ENCODE data around the gene PSMB5.

The PSMB5 gene

DNA sequence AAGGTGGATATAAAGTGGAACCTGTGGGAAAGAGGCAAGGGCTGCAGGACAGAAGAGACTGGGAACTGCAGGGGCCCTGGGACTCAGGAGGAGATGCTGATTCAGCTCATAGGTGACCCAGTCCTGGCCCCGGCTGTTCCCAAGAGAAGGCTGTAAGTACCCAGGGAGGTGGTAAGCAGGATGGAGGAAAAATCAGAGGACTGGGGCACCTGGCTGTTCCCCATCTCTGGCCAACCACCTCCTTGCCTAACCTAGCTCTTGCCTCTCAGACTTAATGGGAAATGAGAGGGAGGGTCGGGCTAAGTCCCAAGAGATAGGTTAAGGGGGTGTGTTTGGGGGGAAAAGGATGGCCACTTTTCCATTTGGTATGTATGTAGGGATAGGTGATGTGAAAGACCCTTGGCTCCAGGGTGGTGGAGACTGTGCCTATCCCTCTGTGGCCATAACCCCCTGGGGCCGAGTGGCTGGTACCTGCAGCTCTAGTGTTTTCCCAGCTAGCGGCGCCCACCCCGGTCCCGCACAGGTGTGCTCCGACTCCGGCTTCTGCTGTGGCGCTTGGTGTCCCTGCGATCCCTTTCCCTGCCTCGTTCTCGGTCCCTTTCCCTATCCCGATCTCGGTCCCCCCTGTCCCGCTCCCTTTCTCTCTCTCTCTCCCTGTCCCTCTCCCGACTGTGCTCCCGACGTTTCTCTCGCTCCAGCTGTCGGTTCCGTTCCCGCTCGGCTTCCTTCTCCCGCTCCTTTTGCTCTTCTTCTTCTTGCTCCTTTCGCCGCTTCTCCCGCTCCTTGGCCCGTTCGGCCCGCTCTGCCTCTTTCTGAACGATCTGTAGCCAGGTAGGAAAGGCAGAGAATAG lies 24.2 kb upstream of the PSMB5 start:
- DNase-seq, result no peak

DNA sequence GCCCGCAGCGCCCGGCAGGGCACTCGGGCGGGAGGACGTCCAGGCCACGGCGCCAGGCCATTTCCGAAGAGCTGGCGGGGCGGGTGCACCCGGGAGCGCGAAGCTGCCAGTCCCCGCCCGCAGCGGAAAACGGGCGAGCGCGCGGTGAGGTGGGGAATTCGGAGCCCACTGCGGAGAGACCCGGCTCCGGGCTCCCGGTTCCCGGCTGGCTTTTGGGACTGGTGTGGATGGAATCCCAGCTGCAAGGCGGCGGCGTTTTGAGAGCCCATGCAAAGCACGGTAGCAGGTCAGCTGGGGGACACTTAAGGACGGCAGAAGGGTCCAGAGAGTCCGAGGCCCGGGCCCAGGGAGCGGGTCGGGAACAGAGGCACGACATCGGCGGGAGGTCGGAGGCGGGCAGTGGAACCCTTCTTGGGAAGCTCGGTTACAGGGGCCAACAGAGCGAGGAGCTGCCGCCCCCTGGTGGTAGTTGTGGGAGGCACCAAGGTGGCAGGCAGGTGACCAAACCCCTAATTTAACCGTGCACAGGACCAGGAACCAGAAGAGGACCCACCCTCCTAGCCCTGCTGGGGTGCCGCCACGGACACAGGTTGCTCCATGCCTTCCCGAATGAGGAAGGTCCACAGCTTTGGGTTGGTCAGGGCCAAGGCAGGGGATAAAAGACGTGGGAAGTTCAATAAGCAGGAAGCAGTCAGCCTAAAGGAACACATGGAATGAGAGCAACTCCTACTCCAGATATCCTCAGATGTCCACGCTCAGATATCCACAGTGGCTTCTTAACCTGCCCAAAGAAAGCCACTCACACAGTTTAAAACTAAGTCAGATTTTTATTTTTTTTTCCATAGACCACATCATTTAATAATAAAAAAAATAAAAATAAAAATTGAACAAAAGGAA lies 23.3 kb upstream of the PSMB5 start:
- DNase-seq, result peak; percentile 87

DNA sequence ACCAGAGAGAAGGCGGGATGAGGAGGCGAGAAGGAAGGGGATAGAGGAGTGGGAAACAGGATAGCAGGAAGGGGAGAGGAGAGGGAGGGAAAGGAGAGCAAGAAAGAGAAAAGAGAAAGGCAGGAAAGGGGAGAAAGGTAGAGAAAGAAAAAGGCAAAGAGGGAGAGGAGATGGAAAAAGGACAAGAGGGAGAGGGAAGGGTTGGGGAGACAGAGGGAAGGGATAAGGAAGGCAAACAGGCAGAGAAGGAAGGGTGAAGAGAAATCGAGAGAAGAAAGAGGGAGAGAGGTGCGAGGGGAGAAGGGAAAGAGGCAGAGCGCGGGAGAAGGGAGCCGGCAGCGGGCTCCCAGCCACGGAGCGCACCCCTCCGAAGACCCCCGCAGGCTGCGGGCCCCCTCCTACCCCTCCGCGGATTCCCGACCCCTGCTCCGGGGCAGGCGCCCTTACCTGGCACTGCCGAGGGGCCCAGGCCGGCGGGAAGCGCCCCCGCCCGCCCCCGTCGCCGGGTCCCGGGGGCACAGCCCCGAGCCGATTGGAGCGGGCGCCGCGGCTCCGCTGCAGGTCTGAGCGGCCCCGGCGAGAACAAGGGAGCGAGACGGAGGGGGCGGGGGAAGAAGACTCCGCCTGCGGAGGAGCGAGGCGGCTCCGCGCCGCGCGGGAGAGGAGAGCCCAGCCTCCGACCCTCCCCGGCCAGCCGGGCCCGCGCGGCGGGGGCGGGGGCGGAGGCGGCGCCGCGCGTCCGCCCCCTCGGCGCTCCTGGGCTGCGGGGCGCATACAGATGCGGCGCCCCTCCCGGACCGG lies 22.5 kb upstream of the PSMB5 start, which contains the start of gene CDH24:
CDH24 (minus strand) TSS at position 565 of the 801 bp plus-strand sequence. CDS start 1,787 bp downstream, outside the sequence.
- DNase-seq, result peak; percentile 64

DNA sequence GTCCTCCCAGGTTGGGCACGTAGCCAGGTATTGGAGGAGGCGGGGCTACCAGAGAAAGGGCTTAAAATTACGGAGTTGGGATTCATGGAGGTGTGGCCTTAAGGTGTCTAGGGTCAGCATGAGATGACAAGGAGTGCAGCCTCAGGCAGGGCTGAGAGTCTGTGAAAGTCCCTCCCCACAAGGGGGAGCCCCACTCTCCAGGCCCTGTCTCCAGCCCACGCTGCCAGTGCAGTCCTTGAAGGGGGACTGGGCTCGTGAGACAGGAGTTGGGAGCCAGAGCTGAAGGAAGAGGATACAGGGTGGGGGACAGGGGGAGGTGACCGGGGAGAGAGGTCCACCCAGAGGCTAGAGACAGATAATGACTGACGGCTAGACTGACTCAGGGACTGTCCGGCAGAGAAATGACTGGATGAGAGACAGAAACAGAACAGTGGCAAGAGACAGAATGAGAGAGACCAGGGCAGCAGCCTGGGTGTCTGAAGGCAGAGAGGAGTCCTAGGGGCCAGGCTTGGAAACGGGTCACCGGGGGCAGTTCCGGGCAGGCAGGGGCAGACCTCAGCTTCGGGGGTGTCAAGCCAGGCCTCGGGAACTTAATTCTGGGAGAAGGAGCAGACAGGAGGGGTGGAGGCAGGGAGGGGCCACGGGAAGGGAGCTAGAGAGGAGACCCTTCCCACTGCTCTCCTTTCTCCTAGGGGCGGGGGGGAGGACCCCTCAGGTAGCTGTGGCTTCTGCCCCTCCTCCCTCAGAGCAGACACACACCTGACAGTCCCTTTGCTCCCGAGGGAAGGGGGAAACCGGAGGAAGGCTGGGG lies 21.6 kb upstream of the PSMB5 start:
- DNase-seq, result peak; percentile 60

DNA sequence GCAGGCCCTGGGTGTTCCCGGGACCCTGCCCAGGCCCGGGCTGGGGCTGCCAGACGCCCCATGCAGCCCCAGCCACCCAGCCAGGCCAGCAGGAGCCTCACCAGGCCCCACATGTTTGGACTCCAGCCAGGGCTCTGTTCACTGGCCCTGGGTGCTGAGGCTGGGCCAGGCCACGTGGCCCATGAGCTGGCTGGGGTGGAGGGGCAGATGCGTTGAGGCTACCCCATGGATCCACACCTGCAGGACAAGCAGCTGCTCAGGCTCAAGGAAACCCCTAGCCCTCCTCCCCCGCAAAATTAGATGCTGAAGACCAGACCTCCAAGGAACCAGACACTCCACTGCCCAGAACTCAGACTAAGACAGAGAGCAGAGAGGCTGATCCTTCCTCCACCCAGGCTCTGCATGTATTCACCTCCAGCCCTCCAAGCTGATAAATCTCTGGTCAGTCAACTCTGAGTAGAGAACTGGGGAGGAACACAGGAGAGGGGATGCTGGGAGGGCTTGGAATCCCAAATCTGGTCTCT lies 21.0 kb upstream of the PSMB5 start:
- no peak for DNase-seq

DNA sequence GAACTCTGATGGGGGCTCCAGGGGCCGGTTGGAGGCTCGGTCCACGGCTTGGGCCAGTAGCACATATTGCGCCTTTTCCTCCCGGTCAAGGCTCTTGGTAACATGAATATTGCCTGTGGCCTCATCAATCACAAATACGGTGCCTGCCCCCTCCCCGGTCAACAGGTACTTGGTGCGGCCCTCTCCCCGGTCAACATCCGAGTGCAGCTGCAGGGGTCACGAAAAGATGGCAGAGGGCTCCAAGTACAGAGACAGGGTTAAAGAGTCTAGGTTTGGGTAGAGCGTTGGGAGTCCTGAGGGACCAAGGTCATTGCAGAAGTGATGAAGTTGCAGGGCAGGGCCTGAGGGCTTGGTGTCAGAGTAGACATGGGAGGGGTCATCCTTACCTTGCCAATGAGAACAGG lies 20.4 kb upstream of the PSMB5 start:
- no peak for DNase-seq

DNA sequence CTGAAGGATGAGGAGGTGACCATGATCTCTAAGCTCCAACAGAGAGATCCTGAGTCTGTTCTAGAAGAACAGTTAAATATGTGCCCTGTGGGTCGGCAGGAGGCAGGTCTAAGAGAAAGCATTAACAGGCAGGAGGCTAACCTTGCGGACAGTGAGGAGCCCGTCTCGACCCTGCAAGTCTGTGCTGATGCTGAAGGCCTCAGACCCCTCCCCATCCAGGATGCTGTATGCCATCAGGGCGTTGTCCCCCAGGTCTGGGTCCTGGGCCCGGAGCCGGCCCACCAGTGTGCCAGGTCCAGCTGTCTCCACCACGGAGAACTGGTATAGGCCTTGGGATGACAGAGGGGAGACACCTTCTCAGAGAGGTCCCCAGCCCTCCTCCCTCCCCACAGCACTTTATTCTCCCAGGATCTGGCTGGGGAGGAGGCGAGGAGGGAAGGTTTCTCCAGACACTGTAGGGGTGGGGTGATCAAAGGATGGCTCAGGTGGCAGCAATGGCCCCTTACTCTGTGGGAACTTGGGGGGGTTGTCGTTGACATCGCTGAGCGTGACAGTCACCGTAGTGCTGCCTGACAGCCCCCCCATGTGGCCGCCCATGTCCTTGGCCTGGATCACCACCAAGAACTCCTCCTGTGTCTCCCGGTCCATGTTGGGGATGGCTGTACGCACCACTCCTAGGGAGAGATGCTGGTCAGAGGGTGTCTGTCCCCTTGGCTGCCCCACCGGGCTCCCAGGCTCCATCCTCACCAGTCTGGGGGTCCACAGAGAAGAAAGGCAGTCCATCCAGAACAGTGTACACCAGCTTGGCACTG lies 19.5 kb upstream of the PSMB5 start:
- DNase-seq, result no peak

DNA sequence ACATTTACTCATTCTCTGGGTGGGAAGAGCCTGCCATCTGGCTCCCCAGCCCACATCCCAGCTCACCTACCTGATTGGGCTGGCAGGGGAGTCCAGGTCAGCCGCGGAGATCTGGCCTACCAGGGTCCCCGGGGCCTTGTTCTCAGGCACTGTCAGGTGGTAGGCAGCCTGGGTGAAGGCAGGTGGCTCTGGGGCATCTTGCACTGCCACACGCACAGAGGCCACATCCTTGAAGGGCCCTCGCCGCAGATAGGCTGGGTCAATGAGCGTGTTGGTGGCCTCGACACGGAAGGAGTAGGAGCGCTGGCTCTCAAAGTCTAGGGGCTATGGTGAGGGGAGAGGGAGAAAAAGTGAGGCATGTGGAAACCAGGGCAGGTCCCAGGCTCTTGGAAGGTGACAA lies 18.7 kb upstream of the PSMB5 start:
- DNase-seq, result no peak

DNA sequence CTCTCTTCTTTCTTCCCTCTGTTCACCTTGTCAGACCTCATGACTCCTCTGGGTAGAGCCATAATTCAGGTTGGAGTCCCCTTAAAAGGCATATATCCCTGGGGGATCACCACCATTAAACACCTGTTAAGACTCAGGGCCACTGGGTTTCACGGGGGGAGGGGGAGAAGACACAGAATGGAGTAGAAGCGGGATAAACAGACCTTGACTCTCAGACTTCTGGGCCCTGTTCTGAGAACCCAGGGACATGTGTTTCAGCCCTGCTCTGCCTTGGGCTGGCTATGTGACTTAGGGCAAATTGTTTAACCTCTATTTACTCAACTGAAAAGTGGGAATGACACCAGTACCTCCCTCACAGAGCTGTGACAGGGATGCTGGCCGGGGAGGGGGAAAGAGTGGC lies 18.0 kb upstream of the PSMB5 start:
- DNase-seq, result no peak

DNA sequence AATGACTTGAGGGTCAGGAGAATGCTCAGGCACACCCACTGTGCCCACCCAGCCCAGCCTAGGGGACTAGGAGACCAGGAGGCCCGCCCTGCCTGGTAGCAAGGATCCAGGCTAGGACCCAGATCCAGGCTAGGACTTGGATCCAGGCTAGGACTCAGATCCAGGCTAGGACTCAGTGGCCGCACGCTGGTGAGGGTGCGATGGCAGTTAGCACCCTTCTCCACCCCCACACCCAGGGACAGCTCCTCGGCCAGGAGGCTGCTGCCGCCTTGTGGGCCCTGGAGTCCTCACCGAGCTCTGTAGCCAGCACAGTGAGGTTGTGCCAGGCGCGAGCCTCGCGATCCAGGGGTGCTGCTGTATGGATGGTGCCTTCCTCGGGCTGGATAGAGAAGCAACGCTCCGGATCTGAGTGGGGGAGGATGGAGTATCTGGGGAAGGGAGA lies 17.5 kb upstream of the PSMB5 start:
- DNase-seq, result no peak

DNA sequence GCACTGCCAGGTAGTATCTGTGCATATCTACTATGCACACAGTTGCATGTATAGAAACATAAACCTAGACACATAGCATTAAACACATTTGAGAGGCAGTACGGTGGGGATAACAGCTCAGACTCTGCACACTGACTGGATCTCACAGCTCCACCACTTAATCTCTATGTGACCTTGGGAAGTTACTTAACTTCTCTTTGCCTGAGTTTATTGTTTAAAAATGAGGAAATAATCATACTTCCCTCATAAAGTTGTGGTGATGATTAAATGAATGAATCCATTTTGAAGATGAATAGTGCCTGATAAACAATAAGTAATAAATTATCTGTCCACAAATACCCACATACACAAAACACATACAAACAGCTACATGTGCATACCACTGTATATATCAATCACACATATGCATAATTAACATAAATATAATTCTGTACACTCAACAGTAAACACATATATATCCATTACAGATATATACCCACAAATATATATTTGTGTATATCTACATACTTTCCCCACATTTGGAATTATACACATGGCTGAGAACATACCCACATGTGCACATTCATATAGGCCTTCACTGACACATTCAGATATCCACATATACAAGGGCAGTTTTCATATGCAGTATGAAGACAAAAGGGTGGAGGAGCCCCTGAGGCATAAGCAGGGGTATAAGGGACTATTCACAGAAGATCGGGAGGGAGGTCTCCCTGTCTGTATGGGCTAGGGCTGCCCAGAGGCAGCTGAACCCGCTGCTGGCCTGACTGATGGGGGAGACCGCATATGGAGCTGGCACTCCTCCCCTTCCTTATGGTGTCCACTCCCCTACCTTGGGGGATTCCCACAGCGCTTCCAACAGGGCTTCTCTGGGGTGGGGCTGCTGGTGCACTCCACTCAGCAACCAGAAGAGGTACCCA lies 16.7 kb upstream of the PSMB5 start:
- no peak for DNase-seq

DNA sequence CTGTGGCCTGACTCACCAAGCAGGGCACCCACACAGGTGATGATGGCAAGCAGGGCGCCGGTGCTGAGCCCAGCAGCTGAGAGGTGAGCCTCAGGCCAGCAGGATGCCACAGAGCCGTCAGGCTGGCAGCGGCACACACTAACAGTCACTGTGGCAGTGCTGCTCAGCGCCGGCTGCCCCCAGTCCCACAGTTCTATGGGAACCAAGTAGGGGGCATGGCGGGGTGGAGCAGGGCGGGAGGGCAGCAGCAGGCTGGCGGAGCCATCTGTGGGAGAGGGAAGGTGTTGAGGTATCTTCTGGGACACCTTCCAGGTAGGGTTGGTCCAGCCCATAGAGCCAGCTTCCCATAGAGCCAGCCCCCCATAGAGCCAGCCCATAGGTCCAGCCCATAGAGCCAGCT lies 14.3 kb upstream of the PSMB5 start:
- DNase-seq, result no peak

DNA sequence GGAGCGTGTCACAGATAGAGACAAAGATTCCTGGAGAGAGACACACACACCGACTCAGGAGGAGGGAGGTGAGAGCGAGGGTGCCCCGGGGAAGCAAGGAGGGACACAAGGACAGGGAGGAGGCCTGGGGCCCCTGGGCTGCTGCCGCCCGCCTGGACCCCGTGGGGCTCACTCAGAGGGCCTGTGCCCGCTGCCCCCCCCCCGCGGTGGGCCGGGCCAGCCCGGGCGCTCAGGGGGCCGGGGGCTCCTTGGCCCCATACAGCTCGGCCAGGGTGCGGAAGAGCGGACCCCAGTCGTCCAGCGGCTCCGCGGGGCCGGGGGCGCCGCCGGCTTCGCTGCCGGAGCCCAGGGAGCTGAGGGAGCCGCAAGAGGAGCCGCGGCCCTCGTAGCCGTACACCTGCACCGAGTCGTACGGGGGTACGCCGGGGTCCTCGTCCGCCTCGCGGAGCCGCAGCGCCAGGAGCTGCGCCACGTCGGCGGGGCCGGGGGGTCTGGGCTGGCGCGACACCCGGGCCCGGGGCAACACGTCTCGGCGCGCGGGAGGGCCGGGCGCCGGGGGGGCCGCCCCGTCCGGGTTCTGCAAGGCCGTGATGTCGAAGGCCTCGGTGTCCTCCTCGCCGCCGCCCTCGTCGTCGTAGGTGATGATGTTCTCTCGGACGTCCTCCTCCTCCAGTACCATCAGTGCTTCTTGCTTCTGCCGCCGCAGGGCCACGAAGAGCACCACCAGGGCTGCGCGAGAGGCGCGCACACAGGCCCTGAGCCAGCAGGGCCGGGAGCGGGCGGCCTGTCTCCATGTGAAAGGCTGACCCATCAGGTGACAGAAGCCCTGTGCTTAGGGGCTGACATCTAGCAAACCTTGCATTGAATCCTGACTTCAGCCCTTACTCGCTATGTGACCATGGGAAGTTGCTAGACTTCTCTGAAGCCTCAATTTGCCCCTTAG lies 13.3 kb upstream of the PSMB5 start:
- DNase-seq, result no peak

DNA sequence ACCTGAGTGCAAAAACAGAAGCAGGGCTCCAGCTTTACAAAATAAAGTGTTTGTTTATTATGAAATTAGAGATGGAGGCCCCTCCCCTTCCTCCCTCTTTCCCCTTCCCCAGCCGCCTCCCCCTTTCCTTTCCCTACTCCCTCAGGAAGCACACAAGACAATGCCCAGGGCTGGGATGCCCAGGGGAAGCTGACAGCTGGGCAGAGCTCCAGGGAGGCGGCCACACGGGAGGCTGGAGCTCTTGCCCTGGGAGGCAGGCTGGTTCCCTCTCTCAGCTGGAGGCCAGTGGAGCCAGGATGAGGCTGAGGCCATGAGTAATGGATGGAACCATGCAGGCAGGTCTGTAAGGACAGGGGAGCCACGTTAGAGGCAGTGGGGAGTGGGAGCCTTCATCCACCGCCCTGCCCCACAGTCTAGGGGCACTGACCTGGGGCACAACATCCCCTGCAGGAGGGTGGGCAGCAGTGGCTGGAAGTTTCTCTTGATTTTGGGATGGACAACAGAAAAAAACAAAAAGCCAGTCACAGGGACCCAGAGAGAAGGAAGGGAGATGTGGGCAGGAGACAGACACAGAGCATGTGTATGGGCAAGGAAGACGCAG lies 12.4 kb upstream of the PSMB5 start:
- DNase-seq, result no peak

DNA sequence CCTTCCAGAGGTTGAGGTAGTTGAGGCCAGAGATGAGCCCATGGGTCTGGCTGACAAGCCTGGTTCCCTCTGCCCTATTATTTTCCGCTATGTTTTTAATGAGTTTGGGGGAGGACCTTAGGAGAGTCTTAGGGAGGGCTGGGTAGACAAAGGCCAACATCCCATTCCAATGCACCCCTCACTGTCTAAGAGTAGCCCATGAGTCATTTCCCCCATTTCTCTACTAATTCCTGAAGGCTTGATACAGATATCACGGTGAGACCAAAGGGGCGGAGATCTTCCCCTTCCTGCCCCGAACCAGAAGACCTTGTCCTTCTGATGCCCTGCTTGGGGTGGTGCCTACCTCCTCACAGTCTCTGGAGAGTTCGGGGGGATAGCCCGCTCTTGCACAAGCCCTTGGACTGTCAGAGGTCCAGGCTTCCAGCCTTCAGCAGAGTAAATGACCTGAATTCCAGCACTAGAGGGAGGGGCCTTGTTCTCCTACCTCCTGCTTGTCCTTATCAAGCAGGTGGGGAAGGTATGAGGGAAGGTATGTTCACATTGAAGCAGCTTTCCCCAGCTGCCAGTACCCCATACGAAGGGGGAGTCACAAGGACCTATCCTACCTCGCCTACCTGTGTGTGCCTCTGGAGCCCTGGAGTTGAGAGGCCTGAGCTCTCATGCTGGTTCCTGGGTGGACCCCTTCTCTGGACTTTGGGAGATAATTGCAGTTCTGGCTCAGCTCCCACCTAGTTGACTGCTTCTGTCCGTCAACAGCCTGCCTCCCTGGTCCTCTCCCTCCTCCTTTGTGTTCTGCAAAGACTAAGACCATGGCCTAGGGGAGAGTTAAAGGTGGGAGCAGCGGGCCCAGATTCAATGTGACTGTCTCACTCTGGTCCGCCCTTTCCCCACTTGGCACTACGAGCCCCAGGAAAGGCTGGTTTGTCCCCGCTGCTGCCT lies 11.0 kb upstream of the PSMB5 start:
- DNase-seq, result no peak

DNA sequence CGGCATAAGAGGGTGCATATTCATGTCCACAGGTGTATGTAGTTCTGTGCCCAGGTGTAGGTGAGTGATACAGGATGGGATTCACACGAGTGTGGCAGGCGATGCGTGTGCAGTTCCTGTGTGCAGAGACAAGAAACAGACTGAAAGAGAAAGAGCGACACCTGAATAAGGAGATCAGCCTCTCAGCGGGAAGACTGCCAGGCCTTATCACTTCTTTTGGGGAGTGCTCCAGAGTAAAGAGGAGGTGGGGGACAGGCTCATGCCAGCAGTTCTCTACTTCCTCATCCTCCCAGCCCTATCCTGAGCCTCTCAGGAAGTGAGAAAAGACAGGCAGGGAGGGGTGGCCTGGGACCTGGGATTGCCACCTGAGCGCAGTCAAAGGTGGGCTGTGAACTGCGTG lies 10.1 kb upstream of the PSMB5 start:
- DNase-seq, result no peak

DNA sequence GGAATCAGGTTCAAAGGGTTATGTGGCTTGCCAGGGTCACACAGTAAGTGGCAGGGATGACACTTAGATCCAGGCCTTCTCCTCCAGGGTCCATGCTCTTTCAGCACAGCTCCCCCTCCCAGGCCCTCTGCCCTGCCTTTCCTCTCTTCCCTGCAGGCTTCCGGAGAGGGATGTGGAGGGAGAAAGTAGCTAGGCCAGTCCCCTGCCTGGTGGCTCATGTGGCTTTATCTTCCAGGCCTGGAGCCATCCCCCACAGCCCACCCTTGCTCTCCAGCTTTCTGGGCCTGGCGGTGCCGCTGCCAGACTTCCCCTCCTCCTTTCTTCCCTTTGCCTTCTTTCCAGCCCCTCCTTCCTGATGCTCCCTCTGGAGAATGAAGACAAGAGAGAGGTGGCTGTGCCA lies 9.1 kb upstream of the PSMB5 start:
- no peak for DNase-seq

All from T-helper 9 cell (primary cell).